Esophagus (tissue), 2 donors: ENCODE results near the gene SDCCAG8. TPM values are rescaled to one million over a fixed set of nuclear protein-coding genes. Genes with fewer than 3 reads are reported as not detected.
A peak's percentile ranks its signal among the peaks of the same experiment; 100 is the strongest.

Source experiments
- H3K27ac ChIP-seq, 2 donors: one replicate each; pipeline ENCODE4 v1.5.1; 2013; ENCODE audit warnings: low read depth in 2 of 2, mild to moderate bottlenecking in 2 of 2, inconsistent platforms in 1 of 2, low read length in 1 of 2, moderate library complexity in 1 of 2
- H3K27me3 ChIP-seq, 2 donors: one replicate each; pipeline ENCODE4 v1.6.1; 2013; ENCODE audit warnings: low read length in 2 of 2, control low read depth in 1 of 2, mild to moderate bottlenecking in 1 of 2; ENCODE audit not compliant: insufficient read depth in 2 of 2, control insufficient read depth in 1 of 2
- H3K36me3 ChIP-seq, 2 donors: one replicate each; pipeline ENCODE4 v1.6.1; 2013; ENCODE audit warnings: low read length in 1 of 2; ENCODE audit not compliant: control insufficient read depth in 2 of 2, insufficient read depth in 2 of 2
- H3K4me1 ChIP-seq, 2 donors: one replicate each; pipeline ENCODE4 v1.6.1; 2013; ENCODE audit warnings: low read length in 1 of 2; ENCODE audit not compliant: control insufficient read depth in 2 of 2, insufficient read depth in 2 of 2
- H3K4me3 ChIP-seq, 2 donors: one replicate each; pipeline ENCODE4 v1.5.1; 2013; ENCODE audit warnings: low read length in 2 of 2, mild to moderate bottlenecking in 2 of 2, low read depth in 1 of 2, moderate library complexity in 1 of 2
- H3K9me3 ChIP-seq, 2 donors: one replicate each; pipeline ENCODE4 v1.6.1; 2013; ENCODE audit warnings: mild to moderate bottlenecking in 2 of 2, low read depth in 1 of 2, low read length in 1 of 2, moderate library complexity in 1 of 2; ENCODE audit not compliant: control insufficient read depth in 2 of 2, insufficient read depth in 1 of 2
- WGBS, 2 donors: extraction: QIAGEN DNeasy Blood & Tissue Kit; methylation state at CpG; one replicate each; pipeline ENCODE4 v1.1.7; 2013; 5-methylcytosine and 5-hydroxymethylcytosine counted together
- polyA plus RNA-seq, 2 donors: library from polyadenylated mRNA; stranded (reverse); fragments of 200-250 nt; gene quantifications; one replicate each; pipeline ENCODE4 v1.2.3, GENCODE V29; 2013
- donor health status: healthy with polysubstance abuse.
- donor health status: Bipolar disorder and iron deficiency.

SDCCAG8 gene
- polyA plus RNA-seq, 2 donors, result 11.2 to 12.2 TPM

DNA sequence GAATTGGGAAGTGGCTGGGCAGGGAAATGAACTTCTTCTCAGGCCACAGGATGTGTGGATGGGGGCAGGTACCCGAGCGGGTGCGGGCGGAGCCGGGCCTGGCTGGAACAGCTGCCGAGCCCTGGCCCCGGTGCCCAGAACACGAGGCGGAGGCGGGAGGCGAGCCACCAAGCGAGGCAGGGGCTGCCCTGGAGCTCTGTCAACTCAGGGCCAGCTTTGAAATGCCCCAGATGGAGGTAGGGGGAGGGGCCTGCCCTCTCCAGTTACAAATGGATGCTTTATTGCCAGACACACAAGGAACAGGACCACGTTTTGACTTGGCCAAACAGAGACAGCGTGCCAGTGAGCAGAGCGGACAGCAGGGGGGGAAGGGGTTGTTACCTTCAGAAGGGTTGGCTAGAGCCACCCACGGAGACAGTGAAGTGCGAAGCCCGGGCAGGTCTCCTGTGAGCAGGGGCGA, 240.4 kb downstream of the SDCCAG8 start:
- Histone ChIP-seq H3K36me3 (peaks cover 2 to 9% of the 10 kb centered on the region in 2 donors), H3K4me3 (no peak overlapping the region), H3K27me3 (no peaks in the 10 kb centered on the region), H3K9me3 (no peaks in the 10 kb centered on the region), H3K4me1 (peaks cover 0 to 6% of the 10 kb centered on the region in 2 donors), H3K27ac (peak overlapping the region; percentile 43 to 65)
- 75 to 81% methylated on average over 19 of the region's 19 CpGs for WGBS, 2 donors

DNA sequence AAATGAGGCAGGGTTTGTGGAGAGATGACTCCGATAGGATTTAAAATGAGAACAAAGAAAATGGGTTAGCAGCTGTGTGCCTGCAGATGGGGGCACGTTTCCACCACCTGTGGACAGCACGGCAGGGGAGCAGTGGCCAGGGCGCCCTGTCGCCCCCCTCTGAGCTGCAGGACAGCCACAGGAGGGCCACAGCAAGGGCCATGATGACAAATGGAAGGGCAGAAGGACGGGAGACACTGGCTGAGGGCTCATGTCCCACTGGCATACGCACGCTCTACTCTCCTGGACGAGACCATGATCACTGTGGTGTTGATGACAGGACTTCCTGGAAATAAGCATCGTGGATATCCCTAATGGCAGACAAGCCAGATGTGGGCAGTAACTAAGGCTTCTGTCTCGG, 241.0 kb downstream of the SDCCAG8 start:
- Histone ChIP-seq H3K27ac (peak overlapping the region; percentile 42 to 65), H3K36me3 (peaks cover 2 to 9% of the 10 kb centered on the region in 2 donors), H3K4me3 (no peak overlapping the region), H3K27me3 (no peaks in the 10 kb centered on the region), H3K4me1 (peaks cover 0 to 6% of the 10 kb centered on the region in 2 donors), H3K9me3 (no peaks in the 10 kb centered on the region)
- WGBS, 2 donors, result 92 to 95% methylated on average over 11 of the region's 11 CpGs

DNA sequence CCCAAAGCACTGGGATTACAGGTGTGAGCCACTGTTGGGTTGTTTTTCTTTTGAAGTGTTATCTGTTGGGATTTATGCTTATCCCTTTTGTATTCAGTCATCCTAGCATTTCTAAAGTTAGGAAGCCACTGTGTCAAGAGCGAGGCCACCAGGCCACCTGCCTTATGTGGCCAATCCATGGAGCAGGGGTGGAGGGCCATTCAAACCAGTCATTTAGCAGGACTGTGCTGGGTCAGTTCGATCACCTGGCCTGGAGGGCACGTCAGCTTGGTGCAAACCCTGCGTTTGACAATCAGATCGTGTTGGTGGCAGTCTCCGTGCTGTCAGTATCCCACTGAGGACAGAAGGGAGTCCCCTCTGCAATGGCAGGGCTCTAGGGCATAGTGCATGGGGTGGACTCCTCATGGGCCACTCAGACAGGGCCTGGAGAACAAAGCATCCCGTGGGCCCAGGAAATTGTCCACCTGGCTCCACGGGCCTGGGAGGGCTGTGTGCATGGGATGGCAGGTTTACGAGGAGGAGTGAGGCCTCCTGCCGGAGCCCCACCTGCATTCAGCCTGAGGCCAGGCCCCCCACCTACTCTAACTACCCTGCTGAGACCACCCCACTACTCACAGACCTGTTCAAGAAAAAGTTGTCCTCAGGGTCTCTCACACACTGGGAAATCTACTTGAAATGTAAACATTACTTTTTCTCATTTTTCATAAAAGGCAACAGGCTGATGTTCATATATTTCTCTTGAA, 242.3 kb downstream of the SDCCAG8 start:
- Histone ChIP-seq H3K9me3 (no peaks in the 10 kb centered on the region), H3K4me1 (peaks cover 0 to 6% of the 10 kb centered on the region in 2 donors)
- WGBS, 2 donors, result 96% methylated on average over 10 of the region's 10 CpGs

DNA sequence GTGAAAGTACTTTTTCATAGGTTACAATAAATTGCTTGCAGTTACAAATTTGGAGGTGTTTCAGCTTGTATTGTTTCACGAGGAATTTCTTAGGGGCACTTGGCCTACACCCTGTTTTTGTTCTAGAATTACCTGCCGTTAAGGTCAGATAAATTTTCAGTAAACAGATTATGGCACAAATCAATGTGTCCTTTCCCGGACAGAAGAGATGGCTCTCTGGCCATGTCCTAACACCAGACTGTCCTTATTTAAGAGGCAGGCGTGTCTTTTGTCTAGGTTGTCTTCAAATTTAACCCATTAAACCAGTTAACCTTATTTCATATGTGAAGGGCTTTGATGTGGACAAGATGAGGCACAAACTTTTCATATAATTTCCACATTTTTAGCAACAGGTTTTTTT, 243.4 kb downstream of the SDCCAG8 start:
- peaks cover 2 to 9% of the 10 kb centered on the region in 2 donors for H3K36me3 ChIP-seq

More for the DNA sequence above, 242.3 kb downstream of the SDCCAG8 start:
- H3K27ac ChIP-seq, result no peak overlapping the region
- H3K4me3 ChIP-seq, result no peak overlapping the region
- H3K36me3 ChIP-seq, result peaks cover 2 to 9% of the 10 kb centered on the region in 2 donors
- H3K27me3 ChIP-seq, result no peaks in the 10 kb centered on the region

DNA sequence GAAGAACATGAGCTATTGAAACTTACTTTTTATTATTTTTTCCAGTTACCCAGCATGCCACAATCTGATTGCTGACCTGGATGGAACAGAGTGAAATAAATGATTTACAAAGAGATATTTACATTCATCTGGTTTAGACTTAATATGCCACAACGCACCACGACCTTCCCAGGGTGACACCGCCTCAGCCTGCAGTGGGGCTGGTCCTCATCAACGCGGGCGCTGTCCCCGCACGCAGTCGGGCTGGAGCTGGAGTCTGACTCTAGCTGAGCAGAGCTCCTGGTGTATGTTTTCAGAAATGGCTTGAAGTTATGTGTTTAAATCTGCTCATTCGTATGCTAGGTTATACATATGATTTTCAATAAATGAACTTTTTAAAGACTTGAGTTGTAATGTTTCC, 243.9 kb downstream of the SDCCAG8 start:
- H3K4me1 ChIP-seq, result peaks cover 0 to 6% of the 10 kb centered on the region in 2 donors
- peaks cover 2 to 9% of the 10 kb centered on the region in 2 donors for H3K36me3 ChIP-seq
- no peaks in the 10 kb centered on the region for H3K9me3 ChIP-seq
- H3K27me3 ChIP-seq, result no peaks in the 10 kb centered on the region
- no peak overlapping the region for H3K27ac ChIP-seq
- H3K4me3 ChIP-seq, result no peak overlapping the region
- WGBS, 2 donors, result 95 to 96% methylated on average over 10 of the region's 10 CpGs

More for the DNA sequence above, 243.4 kb downstream of the SDCCAG8 start:
- no peak overlapping the region for H3K27ac ChIP-seq
- no peaks in the 10 kb centered on the region for H3K27me3 ChIP-seq
- no peaks in the 10 kb centered on the region for H3K9me3 ChIP-seq
- H3K4me3 ChIP-seq, result no peak overlapping the region
- peaks cover 0 to 6% of the 10 kb centered on the region in 2 donors for H3K4me1 ChIP-seq
- 79 to 82% methylated on average over 4 of the region's 4 CpGs for WGBS, 2 donors

DNA sequence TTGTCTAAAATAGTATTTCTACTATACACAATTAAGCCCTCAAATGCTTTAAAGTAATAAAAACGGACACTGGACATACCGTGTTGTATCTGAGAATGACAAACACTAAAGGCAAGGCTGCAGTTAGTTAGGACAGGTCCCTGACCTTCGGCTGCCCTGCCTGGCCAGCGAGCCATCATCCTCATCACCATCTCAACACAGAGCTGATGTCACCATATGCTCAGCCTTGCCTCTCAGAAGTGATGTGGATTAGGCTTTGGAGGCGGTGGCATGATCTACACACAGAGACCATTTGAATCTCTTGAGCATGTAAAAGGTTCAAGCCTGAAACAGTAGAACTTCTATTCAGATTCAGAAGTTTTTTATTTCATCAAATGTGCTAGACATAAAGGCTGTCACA, 244.7 kb downstream of the SDCCAG8 start:
- 88 to 93% methylated on average over 5 of the region's 5 CpGs for WGBS, 2 donors
- H3K4me1 ChIP-seq, result peaks cover 0 to 4% of the 10 kb centered on the region in 2 donors
- H3K36me3 ChIP-seq, result peaks cover 2 to 9% of the 10 kb centered on the region in 2 donors
- H3K27me3 ChIP-seq, result no peaks in the 10 kb centered on the region
- H3K4me3 ChIP-seq, result no peak overlapping the region
- no peak overlapping the region for H3K27ac ChIP-seq
- no peaks in the 10 kb centered on the region for H3K9me3 ChIP-seq

DNA sequence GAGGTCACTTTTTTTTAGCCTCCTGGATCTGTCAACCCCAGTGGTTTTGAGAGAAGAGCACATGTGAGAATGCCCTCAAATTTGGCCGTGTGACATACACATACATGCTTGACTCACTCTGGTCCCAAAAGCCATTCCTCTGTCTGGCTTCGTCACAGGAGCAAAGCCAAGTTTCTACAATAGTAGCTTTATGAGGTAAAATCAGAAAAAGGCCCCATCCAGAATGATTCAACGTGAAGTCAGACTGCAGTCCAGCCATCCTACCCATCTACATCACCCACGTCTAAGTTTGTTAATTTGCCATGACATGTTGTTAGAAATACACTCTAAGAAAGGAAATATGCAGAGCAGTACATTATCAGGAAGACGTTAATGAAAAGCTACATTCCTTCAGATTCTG, 245.2 kb downstream of the SDCCAG8 start:
- Histone ChIP-seq H3K27me3 (no peaks in the 10 kb centered on the region), H3K4me1 (peaks cover 0 to 3% of the 10 kb centered on the region in 2 donors), H3K9me3 (no peaks in the 10 kb centered on the region), H3K4me3 (no peak overlapping the region), H3K27ac (no peak overlapping the region), H3K36me3 (peaks cover 2 to 9% of the 10 kb centered on the region in 2 donors)
- 71 to 85% methylated on average over 5 of the region's 5 CpGs for WGBS, 2 donors

DNA sequence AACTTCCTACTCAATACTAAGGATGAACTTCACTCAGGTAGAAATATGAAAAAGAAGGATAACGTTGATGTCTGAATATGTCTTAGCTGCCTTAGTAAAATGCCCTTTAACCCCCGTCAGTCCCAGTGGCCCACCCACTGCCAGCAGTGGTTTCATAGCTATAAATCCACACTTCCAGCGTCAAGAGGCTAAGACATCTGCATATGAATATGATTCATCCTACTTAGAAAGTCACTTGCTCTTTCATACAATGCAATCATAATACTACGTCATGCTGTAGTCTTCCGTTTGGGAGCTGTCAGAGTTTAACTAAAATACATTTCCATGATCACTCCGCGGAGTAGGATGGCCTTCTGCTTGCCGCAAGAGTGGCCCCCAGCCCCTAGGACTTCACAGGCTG, 247.3 kb downstream of the SDCCAG8 start:
- Histone ChIP-seq H3K9me3 (no peaks in the 10 kb centered on the region), H3K27me3 (no peaks in the 10 kb centered on the region), H3K4me1 (no peaks in the 10 kb centered on the region), H3K4me3 (no peak overlapping the region), H3K36me3 (peaks cover under 1 to 5% of the 10 kb centered on the region in 2 donors), H3K27ac (no peak overlapping the region)
- 93% methylated on average over 8 of the region's 8 CpGs for WGBS, 2 donors

DNA sequence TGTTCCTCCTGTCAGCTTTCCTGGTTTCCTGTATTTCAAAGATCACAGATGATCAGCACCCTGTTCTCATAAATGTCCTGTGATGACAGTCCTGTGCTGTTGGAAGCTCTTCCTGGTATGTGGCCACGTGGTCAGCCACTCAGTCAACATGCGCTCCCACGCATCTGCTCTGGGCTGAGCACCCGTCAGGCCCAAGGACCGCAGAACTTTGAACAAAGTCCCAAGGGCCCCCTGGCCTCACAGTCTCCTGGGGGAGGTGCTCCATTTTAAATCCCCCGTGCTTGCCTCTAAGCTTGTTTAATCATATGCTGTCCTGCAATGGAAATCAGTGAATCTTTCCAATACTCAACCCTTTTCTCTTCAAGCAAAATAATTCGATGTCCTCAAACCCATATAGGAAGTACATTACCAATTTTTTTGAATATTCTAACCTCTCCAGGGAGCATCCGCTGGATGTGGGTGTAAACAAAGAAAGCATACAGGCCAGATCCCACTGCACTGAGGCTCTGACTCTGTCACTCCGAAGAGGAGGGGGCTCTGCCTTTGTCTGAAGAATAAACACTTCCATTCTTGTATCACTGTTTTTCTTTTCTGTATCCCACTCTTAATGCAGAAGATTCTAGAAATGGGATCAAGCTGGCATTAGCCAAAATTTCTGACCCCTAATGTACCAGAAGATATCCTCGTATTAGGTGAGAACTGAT, 250.3 kb downstream of the SDCCAG8 start:
- H3K36me3 ChIP-seq, result peaks cover 0 to 6% of the 10 kb centered on the region in 2 donors
- no peaks in the 10 kb centered on the region for H3K9me3 ChIP-seq
- no peaks in the 10 kb centered on the region for H3K4me1 ChIP-seq
- H3K27ac ChIP-seq, result no peak overlapping the region
- 79 to 80% methylated on average over 10 of the region's 10 CpGs for WGBS, 2 donors
- no peak overlapping the region for H3K4me3 ChIP-seq
- H3K27me3 ChIP-seq, result no peaks in the 10 kb centered on the region
